Measurements from ENCODE around the gene UGT2B7.
"Not testable (repeated sequence)": the region's sequence is repeated elsewhere in the genome, so short reads cannot be mapped to it uniquely, and the experiment has no call there.

UGT2B7 gene

GRCh38 chr4:69096111-69096656 lies at the start of gene UGT2B7:
Gene UGT2B7 (plus strand): TSS chr4:69096474. CDS start chr4:69096521, 47 bp downstream.
- no peak for DNase-seq

DNA sequence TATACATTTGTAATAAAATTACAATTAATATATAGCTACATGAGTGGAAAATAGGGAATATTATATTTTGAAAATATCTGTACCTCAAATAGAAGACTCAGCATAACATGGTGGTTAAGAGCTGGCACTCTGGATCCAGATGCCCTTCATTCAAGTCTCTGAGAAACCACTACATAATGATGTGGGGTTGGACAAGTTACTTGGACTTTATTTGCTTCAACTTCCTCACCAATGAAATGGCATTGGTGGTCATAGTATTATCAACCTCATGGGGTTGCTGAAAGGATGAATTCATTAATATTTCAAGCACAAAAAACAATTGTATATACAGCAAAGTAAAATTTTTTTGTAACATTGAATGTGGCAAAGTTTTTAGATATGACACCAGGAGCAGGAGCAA lies 46.4 kb upstream of the UGT2B7 start:
- no peak for DNase-seq

DNA sequence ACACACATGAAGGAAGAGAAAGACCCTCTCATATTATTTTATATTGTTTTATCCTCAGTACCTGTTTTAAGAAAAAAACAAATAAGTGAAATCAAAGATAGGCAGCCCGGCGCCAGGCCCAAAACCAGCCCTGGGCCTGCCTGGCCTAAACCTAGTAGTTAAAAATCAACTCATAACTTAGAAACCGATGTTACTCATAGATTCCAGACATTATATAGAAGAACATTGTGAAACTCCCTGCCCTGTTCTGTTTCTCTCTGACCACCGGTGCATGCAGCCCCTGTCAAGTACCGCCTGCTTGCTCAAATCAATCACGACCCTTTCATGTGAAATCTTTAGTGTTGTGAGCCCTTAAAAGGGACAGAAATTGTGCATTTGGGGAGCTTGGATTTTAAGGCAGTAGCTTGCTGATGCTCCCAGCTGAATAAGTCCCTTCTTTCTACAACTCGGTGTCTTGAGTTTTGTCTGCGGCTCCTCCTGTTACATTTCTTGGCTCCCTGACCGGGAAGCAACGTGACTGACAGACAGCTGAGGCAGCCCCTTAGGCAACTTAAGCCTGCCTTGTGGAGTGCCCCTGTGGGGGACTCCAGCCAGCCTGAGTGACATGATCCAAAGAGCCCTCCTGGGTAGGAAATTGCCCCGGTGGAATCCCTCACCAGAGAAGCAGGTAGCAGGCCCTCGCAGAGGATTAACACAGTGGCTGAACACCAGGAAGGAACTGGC lies 45.3 kb upstream of the UGT2B7 start:
- not testable (repeated sequence) for DNase-seq

- DNase-seq = no peak
Observed at GRCh38 chr4:69051576-69051943, 44.7 kb upstream of the UGT2B7 start.

- DNase-seq = not testable (repeated sequence)
Observed at GRCh38 chr4:69053309-69053885, 42.9 kb upstream of the UGT2B7 start.

- not testable (repeated sequence) for DNase-seq
Observed at GRCh38 chr4:69054033-69054432, 42.2 kb upstream of the UGT2B7 start.

GRCh38 chr4:69054578-69055200 lies 41.6 kb upstream of the UGT2B7 start:
- DNase-seq = no peak

DNA sequence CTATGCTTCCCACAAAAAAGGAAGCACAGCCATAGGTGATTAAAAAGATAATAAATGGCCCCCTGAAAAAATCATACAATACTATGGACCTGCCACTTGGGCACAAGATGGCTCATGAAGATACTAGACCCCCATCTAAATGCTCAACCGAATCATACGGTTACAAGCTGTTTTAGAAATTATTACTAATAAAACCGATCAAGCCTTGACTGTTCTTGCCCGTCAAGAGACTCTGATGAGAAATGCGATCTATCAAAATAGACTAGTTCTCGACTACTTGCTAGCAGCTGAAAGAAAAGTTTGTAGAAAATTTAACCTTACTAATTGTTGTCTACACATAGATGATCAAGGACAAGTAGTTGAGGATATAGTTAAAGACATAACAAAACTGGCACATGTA lies 40.1 kb upstream of the UGT2B7 start:
- DNase-seq = no peak

- no peak for DNase-seq
Observed at GRCh38 chr4:69056921-69057550, 39.2 kb upstream of the UGT2B7 start.

DNA sequence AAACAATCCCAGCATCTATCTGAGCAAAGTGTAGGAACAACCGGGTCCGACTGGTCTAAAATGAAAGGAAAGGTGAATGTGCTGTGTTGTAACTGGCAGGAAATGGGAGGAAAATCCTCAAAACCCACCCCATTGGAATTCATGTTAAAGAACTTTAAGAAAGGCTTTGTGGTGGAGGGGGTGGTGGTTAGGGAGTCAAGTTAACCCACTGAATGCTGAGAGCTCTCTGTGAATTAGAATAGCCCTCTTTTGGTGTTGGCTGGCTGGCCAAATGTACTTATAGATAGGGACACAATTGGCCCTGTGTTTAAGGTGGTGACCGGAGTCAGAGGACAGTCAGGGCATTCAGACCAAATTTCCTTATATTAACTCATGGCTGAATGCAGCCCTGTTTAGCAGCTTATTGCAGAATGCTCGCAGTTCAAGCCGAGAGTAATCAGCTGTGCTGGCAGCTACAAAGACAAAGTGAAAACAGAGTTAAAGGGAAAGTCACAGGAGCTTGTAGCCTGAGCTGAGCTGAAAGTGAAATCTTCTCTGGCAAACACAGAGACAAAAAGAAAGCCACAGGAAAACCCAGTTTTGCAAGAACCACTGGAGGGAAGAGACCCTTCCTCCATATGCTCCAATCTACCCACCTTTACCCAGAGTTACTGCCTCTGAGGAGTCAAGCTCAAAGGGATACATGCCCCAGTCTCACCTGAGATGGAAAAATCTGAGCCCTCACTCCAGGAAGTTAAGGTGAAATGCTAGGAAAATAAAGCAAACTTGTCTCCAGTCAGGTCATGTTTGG lies 38.5 kb upstream of the UGT2B7 start:
- DNase-seq = no peak

DNA sequence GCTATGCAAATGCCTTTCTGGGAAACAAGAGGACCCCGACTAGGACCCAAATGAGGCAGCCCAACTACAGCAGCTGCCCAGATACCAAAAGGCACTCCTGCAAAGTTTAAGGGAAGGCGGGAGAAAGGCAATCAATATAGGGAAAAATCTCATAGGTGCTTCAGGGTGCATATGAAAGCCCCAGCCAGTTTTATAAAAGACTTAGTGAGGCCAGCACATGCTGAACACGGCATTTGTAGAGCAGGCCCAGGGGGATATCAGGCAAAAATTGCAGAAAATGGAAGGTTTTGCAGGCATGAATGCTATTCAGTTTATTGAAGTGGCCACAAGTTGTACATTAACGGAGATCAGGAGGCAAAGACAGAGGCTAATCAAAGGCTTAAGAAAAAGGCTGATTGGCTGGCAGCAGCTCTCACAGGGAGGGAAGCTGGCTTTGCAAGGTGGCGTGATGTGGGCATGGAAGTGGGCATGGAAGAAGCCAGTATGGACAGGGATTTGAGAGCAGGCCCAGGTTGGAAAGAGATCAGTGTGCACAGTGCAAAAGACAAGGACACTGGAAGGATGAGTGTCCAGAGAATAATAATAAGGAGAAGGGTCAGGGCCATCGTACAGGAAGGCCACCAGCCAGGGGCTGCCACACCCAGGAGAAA lies 37.7 kb upstream of the UGT2B7 start:
- DNase-seq = no peak

- DNase-seq = no peak
Observed at GRCh38 chr4:69060651-69061308, 35.5 kb upstream of the UGT2B7 start.

DNA sequence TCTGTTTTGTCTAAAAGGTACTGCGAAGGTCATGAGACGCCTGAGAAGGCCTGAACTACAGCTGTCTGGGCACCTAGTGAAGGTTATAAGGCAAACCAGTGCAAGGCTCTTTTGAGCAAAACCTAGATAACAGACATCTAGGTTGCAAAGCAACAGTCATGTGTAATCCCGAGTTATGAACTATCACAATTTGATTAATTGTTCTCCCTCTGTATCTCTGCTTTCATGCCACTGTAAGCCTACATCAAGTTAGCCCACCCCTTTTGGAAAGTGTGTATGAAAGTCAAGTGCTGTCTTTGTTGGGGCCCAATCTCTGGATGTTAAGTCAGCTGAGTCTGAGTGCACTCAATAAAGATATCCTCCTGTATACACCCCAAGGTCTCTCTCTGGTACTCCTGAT lies 31.9 kb upstream of the UGT2B7 start:
- no peak for DNase-seq

GRCh38 chr4:69066945-69067344 lies 29.3 kb upstream of the UGT2B7 start:
- DNase-seq = no peak

DNA sequence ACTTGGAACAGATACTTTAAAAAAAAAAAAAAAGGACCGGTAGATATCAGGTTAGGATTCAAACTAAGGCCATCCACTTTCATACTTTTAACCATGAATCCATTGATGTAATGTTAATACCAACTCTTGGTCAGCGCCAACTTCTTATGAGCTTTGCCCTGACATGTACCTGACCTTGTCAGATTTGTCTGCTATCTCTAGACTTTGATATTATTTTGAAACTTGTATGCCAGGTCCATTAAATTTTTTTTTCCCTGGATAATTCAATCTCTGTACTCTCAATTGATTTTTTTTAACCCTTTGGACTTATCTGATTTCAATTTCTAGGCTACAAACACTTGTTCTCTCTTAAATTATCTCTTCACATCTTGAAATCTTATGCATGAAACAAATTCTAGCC lies 27.2 kb upstream of the UGT2B7 start:
- DNase-seq = no peak

GRCh38 chr4:69070590-69070989 lies 25.7 kb upstream of the UGT2B7 start:
- DNase-seq = no peak

- DNase-seq = no peak
Observed at GRCh38 chr4:69071286-69071685, 25.0 kb upstream of the UGT2B7 start.

DNA sequence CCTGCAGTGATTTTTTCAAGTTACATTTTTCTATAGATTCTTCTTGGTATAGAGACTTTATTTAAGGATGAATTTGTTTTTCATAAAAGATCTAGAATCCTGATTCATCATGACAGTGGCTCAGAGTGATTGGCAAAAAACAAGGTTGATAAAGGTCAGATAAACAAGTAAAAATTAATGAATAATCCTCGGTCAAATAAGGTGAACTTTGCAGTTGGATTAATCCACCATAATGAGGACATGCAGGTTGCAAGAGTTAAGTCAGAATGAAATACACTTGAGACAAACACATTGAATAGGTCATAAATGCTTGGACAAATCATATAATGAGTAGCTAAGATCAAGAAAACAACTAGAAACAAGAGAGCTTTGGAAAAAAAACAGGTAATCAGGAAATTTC lies 22.9 kb upstream of the UGT2B7 start:
- no peak for DNase-seq

DNA sequence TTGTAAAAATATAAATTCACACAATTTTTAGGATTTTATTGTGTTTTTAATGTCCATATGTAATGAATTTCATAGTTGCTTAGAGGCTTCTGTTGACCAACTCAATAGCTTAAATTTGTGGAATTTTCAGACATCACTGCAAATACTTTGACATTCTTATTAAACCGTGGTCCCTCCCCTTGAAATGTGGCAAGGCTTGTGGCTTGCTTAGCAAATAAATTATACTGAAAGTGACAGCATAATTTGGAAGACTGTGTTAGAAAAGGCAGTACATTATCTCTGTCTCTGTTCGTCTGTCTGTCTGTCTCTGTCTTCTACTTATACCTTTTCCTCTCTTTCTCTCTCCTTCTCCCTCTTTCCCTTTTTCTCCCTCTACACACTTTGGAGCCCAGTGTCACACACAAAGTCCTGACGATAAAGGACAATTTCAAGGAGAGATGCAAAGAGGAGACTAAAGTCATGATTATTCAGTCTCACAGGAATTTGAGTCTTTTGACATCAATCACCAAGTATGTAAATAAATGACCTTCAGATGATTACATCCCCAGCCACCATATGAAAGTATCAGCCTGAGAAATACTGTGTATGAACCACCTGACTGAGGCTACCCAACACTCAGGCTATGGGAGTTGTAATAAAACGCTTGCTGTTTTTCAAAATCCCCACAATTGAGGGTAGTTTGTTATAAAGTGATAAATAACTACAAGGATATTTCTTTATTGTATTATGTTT lies 21.0 kb upstream of the UGT2B7 start:
- no peak for DNase-seq

DNA sequence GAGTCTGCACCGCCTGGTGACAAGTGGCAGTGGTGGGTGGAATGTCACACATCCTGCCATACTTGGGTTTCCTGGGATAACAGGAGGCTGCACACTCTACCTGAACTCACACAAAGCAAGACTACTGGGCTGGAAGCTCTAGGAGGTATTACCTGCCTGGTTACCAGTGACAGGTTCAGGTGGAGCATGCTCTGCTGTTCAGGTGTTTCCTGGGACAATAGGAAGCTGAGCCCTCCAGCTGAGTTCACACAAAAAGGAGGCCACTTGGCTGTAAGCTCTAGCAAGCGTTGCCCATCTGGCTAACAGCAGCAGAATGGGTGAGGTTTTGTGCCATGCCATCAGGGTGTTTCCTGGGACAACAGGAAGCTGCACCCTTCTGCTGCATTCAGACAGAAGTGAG lies 17.4 kb upstream of the UGT2B7 start:
- no peak for DNase-seq

GRCh38 chr4:69088473-69088872 lies 7.8 kb upstream of the UGT2B7 start:
- no peak for DNase-seq

Measured in NCI-H1694 treated with DMSO at 0.1 percent for 48 hours (cell line).